Endometrial microvascular endothelial cells (primary cell): ENCODE results near the gene SGO1. TPM values are rescaled to one million over a fixed set of nuclear protein-coding genes. Genes with fewer than 3 reads are reported as not detected.

Source experiments
- in situ Hi-C: cut with HindIII; loops from 2 replicates; pipeline ENCODE4 v1.10.0; 2017; ENCODE audit warnings: low sequenced_read_pairs, low pct_unique_long_range_greater_than_20kb; ENCODE audit errors: inconsistent ontology term
- total RNA-seq: library from RNA; depleted of rRNA; stranded (reverse); fragments of >200 nt; gene quantifications from one replicate; pipeline ENCODE4 v1.2.3, GENCODE V29; 2015; ENCODE audit errors: inconsistent ontology term

Gene SGO1
- total RNA-seq, 1 donor from 2014 or later = 19.7 TPM

- in situ Hi-C loops = no loop called here
Measured at GRCh38 chr3:20173844-20174410, 12.1 kb downstream of the SGO1 start.

GRCh38 chr3:20161714-20162113 is 24.3 kb downstream of the SGO1 start:
- in situ Hi-C loops = no loop called here

GRCh38 chr3:20160230-20160629 is 25.8 kb downstream of the SGO1 start:
- in situ Hi-C loops = no loop called here

GRCh38 chr3:20154928-20155327 is 31.1 kb downstream of the SGO1 start:
- in situ Hi-C loops = no loop called here

GRCh38 chr3:20154078-20154477 is 31.9 kb downstream of the SGO1 start:
- in situ Hi-C loops = no loop called here

- in situ Hi-C loops = no loop called here
Measured at GRCh38 chr3:20148466-20148865, 37.5 kb downstream of the SGO1 start.

GRCh38 chr3:20147361-20147760 is 38.6 kb downstream of the SGO1 start:
- in situ Hi-C loops = no loop called here

GRCh38 chr3:20146301-20146700 is 39.7 kb downstream of the SGO1 start:
- in situ Hi-C loops = no loop called here

- in situ Hi-C loops = no loop called here
Measured at GRCh38 chr3:20145874-20146273, 40.1 kb downstream of the SGO1 start.

GRCh38 chr3:20143519-20143918 is 42.5 kb downstream of the SGO1 start:
- in situ Hi-C loops = no loop called here

GRCh38 chr3:20142517-20142916 is 43.5 kb downstream of the SGO1 start:
- in situ Hi-C loops = no loop called here

- in situ Hi-C loops = no loop called here
Measured at GRCh38 chr3:20141851-20142250, 44.2 kb downstream of the SGO1 start.

- in situ Hi-C loops = no loop called here
Measured at GRCh38 chr3:20141316-20141715, 44.7 kb downstream of the SGO1 start.

- in situ Hi-C loops = no loop called here
Measured at GRCh38 chr3:20140881-20141280, 45.1 kb downstream of the SGO1 start.

- in situ Hi-C loops = no loop called here
Measured at GRCh38 chr3:20137647-20138046, 48.4 kb downstream of the SGO1 start.

- in situ Hi-C loops = no loop called here
Measured at GRCh38 chr3:20136231-20136630, 49.8 kb downstream of the SGO1 start.

- in situ Hi-C loops = no loop called here
Measured at GRCh38 chr3:20130106-20130505, 55.9 kb downstream of the SGO1 start.

- in situ Hi-C loops = no loop called here
Measured at GRCh38 chr3:20128358-20128757, 57.6 kb downstream of the SGO1 start.

- in situ Hi-C loops = no loop called here
Measured at GRCh38 chr3:20125897-20126296, 60.1 kb downstream of the SGO1 start.

GRCh38 chr3:20125289-20125688 is 60.7 kb downstream of the SGO1 start:
- in situ Hi-C loops = no loop called here

- in situ Hi-C loops = no loop called here
Measured at GRCh38 chr3:20123131-20123652, 62.8 kb downstream of the SGO1 start.
